Parathyroid adenoma (tissue), 2 donors: ENCODE measurements around the gene SLC16A10.
"Not testable (repeated sequence)": the region's sequence is repeated elsewhere in the genome, so short reads cannot be mapped to it uniquely, and the experiment has no call there.

Experiments
- H2AFZ ChIP-seq: fragments of 300-600 bp; sonication (generic); one replicate; pipeline ENCODE4 v1.7.0; 2017; ENCODE audit warnings: antibody characterized with exemption, mild to moderate bottlenecking
- H3K27ac ChIP-seq: fragments of 300-600 bp; sonication (generic); one replicate; pipeline ENCODE4 v1.7.0; 2017
- H3K27me3 ChIP-seq: fragments of 300-600 bp; sonication (generic); one replicate; pipeline ENCODE4 v1.7.0; 2017; ENCODE audit warnings: low read length; ENCODE audit not compliant: control insufficient read depth, insufficient read depth
- H3K36me3 ChIP-seq: fragments of 300-600 bp; sonication (generic); one replicate; pipeline ENCODE4 v1.7.0; 2017; ENCODE audit warnings: low read length; ENCODE audit not compliant: control insufficient read depth, insufficient read depth
- H3K4me1 ChIP-seq: fragments of 300-600 bp; sonication (generic); one replicate; pipeline ENCODE4 v1.7.0; 2017; ENCODE audit warnings: control low read depth
- H3K4me2 ChIP-seq: fragments of 300-600 bp; sonication (generic); one replicate; pipeline ENCODE4 v1.7.0; 2017; ENCODE audit warnings: low read length
- H3K4me3 ChIP-seq: fragments of 300-600 bp; sonication (generic); one replicate; pipeline ENCODE4 v1.7.0; 2017; ENCODE audit warnings: low read depth, low read length
- H3K79me2 ChIP-seq: fragments of 300-600 bp; sonication (generic); one replicate; pipeline ENCODE4 v1.7.0; 2017; ENCODE audit warnings: control low read depth
- H3K9ac ChIP-seq: fragments of 300-600 bp; sonication (generic); one replicate; pipeline ENCODE4 v1.7.0; 2017; ENCODE audit warnings: mild to moderate bottlenecking
- H3K9me3 ChIP-seq: fragments of 300-600 bp; sonication (generic); one replicate; pipeline ENCODE4 v1.7.0; 2017; ENCODE audit warnings: low read length; ENCODE audit not compliant: control insufficient read depth
- CTCF ChIP-seq: fragments of 300-600 bp; sonication (generic); IDR thresholded peaks from one replicate; pipeline ENCODE4 v1.7.0; 2017; ENCODE audit warnings: antibody characterized with exemption, mild to moderate bottlenecking
- donor health status: primary hyperparathyroidism.

The SLC16A10 gene

GRCh38 chr6:111087871-111088667 lies 766 bp downstream of the SLC16A10 start:
- Histone ChIP-seq H2AFZ (peak overlapping the region; percentile 91), H3K9ac (no peak overlapping the region), H3K4me2 (peak overlapping the region; percentile 89), H3K36me3 (no peaks in the 10 kb centered on the region), H3K4me3 (peak overlapping the region; percentile 77), H3K4me1 (peaks cover 4% of the 10 kb centered on the region), H3K9me3 (no peaks in the 10 kb centered on the region), H3K27me3 (no peaks in the 10 kb centered on the region), H3K79me2 (no peaks in the 10 kb centered on the region), H3K27ac (peak overlapping the region; percentile 5)
- no peak for TF ChIP-seq CTCF

GRCh38 chr6:111088668-111089003 lies 1.3 kb downstream of the SLC16A10 start:
- H3K27ac ChIP-seq: no peak overlapping the region
- H3K79me2 ChIP-seq: no peaks in the 10 kb centered on the region
- TF ChIP-seq CTCF: no peak
- no peaks in the 10 kb centered on the region for H3K27me3 ChIP-seq
- H3K36me3 ChIP-seq: no peaks in the 10 kb centered on the region
- peak overlapping the region; percentile 77 for H3K4me3 ChIP-seq
- H3K9ac ChIP-seq: no peak overlapping the region
- H2AFZ ChIP-seq: peak overlapping the region; percentile 91
- peak overlapping the region; percentile 89 for H3K4me2 ChIP-seq
- peaks cover 4% of the 10 kb centered on the region for H3K4me1 ChIP-seq
- H3K9me3 ChIP-seq: no peaks in the 10 kb centered on the region

- H3K27ac ChIP-seq: no peak overlapping the region
- no peak overlapping the region for H3K9ac ChIP-seq
- H3K79me2 ChIP-seq: no peaks in the 10 kb centered on the region
- peaks cover 4% of the 10 kb centered on the region for H3K4me1 ChIP-seq
- no peaks in the 10 kb centered on the region for H3K27me3 ChIP-seq
- no peak overlapping the region for H3K4me2 ChIP-seq
- H3K4me3 ChIP-seq: no peak overlapping the region
- TF ChIP-seq CTCF: no peak
- no peaks in the 10 kb centered on the region for H3K36me3 ChIP-seq
- H2AFZ ChIP-seq: no peak overlapping the region
- no peaks in the 10 kb centered on the region for H3K9me3 ChIP-seq
Measured at GRCh38 chr6:111090766-111091165, 3.5 kb downstream of the SLC16A10 start.

GRCh38 chr6:111091987-111092386 lies 4.7 kb downstream of the SLC16A10 start:
- no peak for TF ChIP-seq CTCF
- Histone ChIP-seq H3K27ac (no peak overlapping the region), H3K4me1 (no peaks in the 10 kb centered on the region), H3K79me2 (no peaks in the 10 kb centered on the region), H3K27me3 (no peaks in the 10 kb centered on the region), H2AFZ (no peak overlapping the region), H3K9me3 (no peaks in the 10 kb centered on the region), H3K4me2 (no peak overlapping the region), H3K9ac (no peak overlapping the region), H3K4me3 (no peak overlapping the region), H3K36me3 (no peaks in the 10 kb centered on the region)

- not testable (repeated sequence) for H3K27me3 ChIP-seq, H3K27ac ChIP-seq, H3K9me3 ChIP-seq, H2AFZ ChIP-seq, H3K4me1 ChIP-seq, H3K36me3 ChIP-seq, H3K4me2 ChIP-seq, H3K79me2 ChIP-seq, H3K4me3 ChIP-seq, H3K9ac ChIP-seq
Measured at GRCh38 chr6:111095488-111095887, 8.2 kb downstream of the SLC16A10 start.
